Measurements from ENCODE around the gene TPR. TPM values are rescaled to one million over a fixed set of nuclear protein-coding genes. Genes with fewer than 3 reads are reported as not detected.

The TPR gene
- total RNA-seq, 2 experiments from 2014 or later = 130 to 131 TPM

GRCh38 chr1:186302381-186302920 is 72.6 kb downstream of the TPR start:
- CTCF ChIA-PET = interaction anchor here (0.9 to 1.1 kb wide), 2 partner anchors 12 to 15 kb away, joined by 3 read pairs; no protein-coding TSS in a partner anchor
- H3K27me3 Mint-ChIP-seq = no peaks in the 10 kb centered on the region
- peak overlapping the region; percentile 68 for H3K27ac Mint-ChIP-seq
- intact Hi-C loops (cut with micrococcal nuclease) = loop anchor here (10.0 kb wide), 2 partner anchors 148 to 988 kb away; partner anchors contain the start of gene IVNS1ABP
- peak overlapping the region; percentile 20 for H3K4me3 Mint-ChIP-seq
- H3K36me3 Mint-ChIP-seq = no peaks in the 10 kb centered on the region
- H3K9me3 Mint-ChIP-seq = no peaks in the 10 kb centered on the region
- no peak for DNase-seq
- H3K4me1 Mint-ChIP-seq (ENCODE audit: low read depth) = peaks cover 65% of the 10 kb centered on the region
- POLR2A ChIA-PET = interaction anchor here (1.2 to 1.4 kb wide), 2 partner anchors 10 to 12 kb away, joined by 4 to 5 read pairs; no protein-coding TSS in a partner anchor

- ChIA-PET POLR2A (interaction anchor here (1.2 to 1.4 kb wide), 2 partner anchors 9 to 11 kb away, joined by 4 to 5 read pairs; no protein-coding TSS in a partner anchor), CTCF (interaction anchor here (0.9 kb wide), 1 partner anchor 11 kb away, joined by 3 read pairs; no protein-coding TSS in a partner anchor)
- H3K36me3 Mint-ChIP-seq = no peaks in the 10 kb centered on the region
- no peak overlapping the region for H3K4me3 Mint-ChIP-seq
- H3K27ac Mint-ChIP-seq = peak overlapping the region; percentile 68
- intact Hi-C loops (cut with micrococcal nuclease) = loop anchor here (1.0 to 10.0 kb wide), 4 partner anchors 11 to 987 kb away; partner anchors contain the start of gene IVNS1ABP
- H3K9me3 Mint-ChIP-seq = no peaks in the 10 kb centered on the region
- peak; percentile 58 for DNase-seq
- H3K4me1 Mint-ChIP-seq (ENCODE audit: low read depth) = peaks cover 63% of the 10 kb centered on the region
- no peaks in the 10 kb centered on the region for H3K27me3 Mint-ChIP-seq
Observed at GRCh38 chr1:186301448-186301847, 73.6 kb downstream of the TPR start.

DNA sequence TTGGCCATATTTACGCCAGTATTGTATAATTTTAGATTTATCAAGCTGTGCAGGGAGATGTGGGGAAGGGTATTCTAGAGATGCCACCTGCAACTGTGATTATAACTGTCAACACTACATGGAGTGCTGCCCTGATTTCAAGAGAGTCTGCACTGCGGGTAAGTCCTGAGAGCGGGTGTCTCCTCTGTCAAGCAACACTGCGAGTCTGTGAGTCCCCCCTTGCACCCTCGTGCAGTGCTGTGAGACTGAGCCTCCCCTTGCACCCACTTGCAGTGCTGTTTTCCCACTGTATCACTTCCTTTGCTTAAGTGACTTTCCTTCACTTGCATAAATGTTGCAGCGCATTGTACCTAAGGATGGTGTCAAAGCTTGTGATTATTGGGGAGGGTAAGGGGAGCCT is 75.0 kb downstream of the TPR start:
- ChIA-PET POLR2A (interaction anchor here (0.7 to 0.8 kb wide), 2 partner anchors 17 to 122 kb away, joined by 3 read pairs; no protein-coding TSS in a partner anchor), CTCF (no interaction called here)
- intact Hi-C loops (cut with micrococcal nuclease) = loop anchor here (10.0 kb wide), 2 partner anchors 145 to 985 kb away; partner anchors contain the start of gene IVNS1ABP
- Mint-ChIP-seq H3K27ac (peak overlapping the region; percentile 60), H3K36me3 (no peaks in the 10 kb centered on the region), H3K9me3 (no peaks in the 10 kb centered on the region), H3K27me3 (no peaks in the 10 kb centered on the region), H3K4me3 (no peak overlapping the region), H3K4me1 (ENCODE audit: low read depth) (peaks cover 56% of the 10 kb centered on the region)
- DNase-seq = no peak

- POLR2A ChIA-PET = interaction anchor here (0.7 to 1.0 kb wide), 3 partner anchors 10 to 122 kb away, joined by 3 to 5 read pairs (median 3); no protein-coding TSS in a partner anchor
- Mint-ChIP-seq H3K27ac (peak overlapping the region; percentile 60), H3K4me3 (no peak overlapping the region), H3K4me1 (ENCODE audit: low read depth) (peaks cover 51% of the 10 kb centered on the region), H3K9me3 (no peaks in the 10 kb centered on the region), H3K36me3 (no peaks in the 10 kb centered on the region), H3K27me3 (no peaks in the 10 kb centered on the region)
- CTCF ChIA-PET = no interaction called here
- intact Hi-C loops (cut with micrococcal nuclease) = no loop called here
- no peak for DNase-seq
Observed at GRCh38 chr1:186299570-186299969, 75.5 kb downstream of the TPR start.

DNA sequence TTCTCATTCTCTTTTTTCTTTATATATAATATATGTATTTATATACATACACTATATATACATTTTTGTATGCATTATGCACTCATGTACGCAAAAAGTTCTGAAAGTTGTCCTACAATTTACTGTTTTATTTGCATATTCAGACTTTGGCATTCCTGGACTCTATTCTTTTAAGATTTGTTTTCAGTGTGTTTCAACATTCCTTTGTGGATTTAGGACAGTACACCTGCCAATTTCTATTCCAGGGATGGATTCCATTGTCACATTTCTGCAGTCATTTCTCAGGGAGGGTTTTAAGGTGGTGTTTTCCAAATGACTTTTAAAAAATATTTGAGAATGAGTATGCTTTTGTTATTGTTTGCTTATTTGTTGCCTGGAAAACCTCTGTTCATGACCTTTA is 76.2 kb downstream of the TPR start:
- Mint-ChIP-seq H3K27me3 (no peaks in the 10 kb centered on the region), H3K27ac (no peak overlapping the region), H3K36me3 (no peaks in the 10 kb centered on the region), H3K4me1 (ENCODE audit: low read depth) (peaks cover 47% of the 10 kb centered on the region), H3K4me3 (no peak overlapping the region), H3K9me3 (no peaks in the 10 kb centered on the region)
- no peak for DNase-seq
- CTCF ChIA-PET = no interaction called here
- POLR2A ChIA-PET = interaction anchor here (1.0 kb wide), 1 partner anchor 9 kb away, joined by 5 read pairs; no protein-coding TSS in a partner anchor
- intact Hi-C loops (cut with micrococcal nuclease) = no loop called here

- Mint-ChIP-seq H3K9me3 (no peaks in the 10 kb centered on the region), H3K4me3 (no peak overlapping the region), H3K27me3 (no peaks in the 10 kb centered on the region), H3K4me1 (ENCODE audit: low read depth) (peaks cover 45% of the 10 kb centered on the region), H3K27ac (no peak overlapping the region), H3K36me3 (no peaks in the 10 kb centered on the region)
- intact Hi-C loops (cut with micrococcal nuclease) = no loop called here
- ChIA-PET POLR2A (no interaction called here), CTCF (interaction anchor here (0.6 to 0.7 kb wide), 3 partner anchors 13 to 1002 kb away, joined by 3 to 7 read pairs (median 3); no protein-coding TSS in a partner anchor)
- no peak for DNase-seq
Observed at GRCh38 chr1:186297439-186298045, 77.5 kb downstream of the TPR start.

GRCh38 chr1:186295980-186296379 is 79.1 kb downstream of the TPR start, which contains the start of gene PRG4:
Gene PRG4, plus strand, starts transcription at chr1:186296279.
- intact Hi-C loops (cut with micrococcal nuclease) = no loop called here
- POLR2A ChIA-PET = no interaction called here
- peaks cover 42% of the 10 kb centered on the region for H3K4me1 Mint-ChIP-seq (ENCODE audit: low read depth)
- H3K27me3 Mint-ChIP-seq = no peaks in the 10 kb centered on the region
- no peak within 1 kb of the TSS for H3K4me3 Mint-ChIP-seq
- H3K27ac Mint-ChIP-seq = peak within 1 kb of the TSS; percentile 56
- H3K36me3 Mint-ChIP-seq = no peaks in the 10 kb centered on the region
- no peak for DNase-seq
- no peaks in the 10 kb centered on the region for H3K9me3 Mint-ChIP-seq
- CTCF ChIA-PET = no interaction called here

- no peak for DNase-seq
- H3K36me3 Mint-ChIP-seq = peaks cover 5% of the 10 kb centered on the region
- H3K27ac Mint-ChIP-seq = peak overlapping the region; percentile 49
- ChIA-PET CTCF (no interaction called here), POLR2A (interaction anchor here (2.0 kb wide), 1 partner anchor 9 kb away, joined by 4 read pairs; no protein-coding TSS in a partner anchor)
- H3K9me3 Mint-ChIP-seq = no peaks in the 10 kb centered on the region
- H3K27me3 Mint-ChIP-seq = peaks cover 2% of the 10 kb centered on the region
- no peak overlapping the region for H3K4me3 Mint-ChIP-seq
- intact Hi-C loops (cut with micrococcal nuclease) = loop anchor here (5.0 kb wide), 2 partner anchors 149 to 444 kb away; no protein-coding TSS in a partner anchor
- peaks cover 58% of the 10 kb centered on the region for H3K4me1 Mint-ChIP-seq (ENCODE audit: low read depth)
Observed at GRCh38 chr1:186292875-186293274, 82.2 kb downstream of the TPR start.

DNA sequence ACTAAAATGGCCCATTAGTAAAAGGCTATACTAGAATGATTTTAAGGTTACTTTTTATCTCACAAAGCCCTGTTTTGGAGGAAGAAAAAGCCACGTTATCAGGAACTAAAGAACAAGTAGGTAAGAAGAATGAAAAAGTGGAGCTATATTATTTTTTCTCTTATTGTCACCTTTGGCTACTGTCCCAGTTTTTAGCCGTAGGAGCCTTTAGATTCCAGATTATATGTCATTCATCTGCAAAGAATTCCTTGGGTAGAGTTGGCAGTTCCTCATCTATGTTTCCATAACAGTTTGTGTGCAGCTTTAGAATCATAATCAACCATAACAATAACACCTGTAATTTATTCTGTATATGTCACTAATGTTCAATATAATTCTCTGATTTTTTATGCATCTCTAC is 83.8 kb downstream of the TPR start:
- Mint-ChIP-seq H3K27me3 (peaks cover 2% of the 10 kb centered on the region), H3K4me1 (ENCODE audit: low read depth) (peaks cover 70% of the 10 kb centered on the region), H3K4me3 (no peak overlapping the region), H3K9me3 (no peaks in the 10 kb centered on the region), H3K36me3 (peaks cover 5% of the 10 kb centered on the region), H3K27ac (peak overlapping the region; percentile 92)
- ChIA-PET CTCF (interaction anchor here (2.8 kb wide), 1 partner anchor 13 kb away, joined by 16 read pairs; no protein-coding TSS in a partner anchor), POLR2A (interaction anchor here (2.0 to 2.1 kb wide), 2 partner anchors 8 to 11 kb away, joined by 4 to 5 read pairs; no protein-coding TSS in a partner anchor)
- intact Hi-C loops (cut with micrococcal nuclease) = loop anchor here (2.0 to 5.0 kb wide), 3 partner anchors 18 to 446 kb away; no protein-coding TSS in a partner anchor
- no peak for DNase-seq

DNA sequence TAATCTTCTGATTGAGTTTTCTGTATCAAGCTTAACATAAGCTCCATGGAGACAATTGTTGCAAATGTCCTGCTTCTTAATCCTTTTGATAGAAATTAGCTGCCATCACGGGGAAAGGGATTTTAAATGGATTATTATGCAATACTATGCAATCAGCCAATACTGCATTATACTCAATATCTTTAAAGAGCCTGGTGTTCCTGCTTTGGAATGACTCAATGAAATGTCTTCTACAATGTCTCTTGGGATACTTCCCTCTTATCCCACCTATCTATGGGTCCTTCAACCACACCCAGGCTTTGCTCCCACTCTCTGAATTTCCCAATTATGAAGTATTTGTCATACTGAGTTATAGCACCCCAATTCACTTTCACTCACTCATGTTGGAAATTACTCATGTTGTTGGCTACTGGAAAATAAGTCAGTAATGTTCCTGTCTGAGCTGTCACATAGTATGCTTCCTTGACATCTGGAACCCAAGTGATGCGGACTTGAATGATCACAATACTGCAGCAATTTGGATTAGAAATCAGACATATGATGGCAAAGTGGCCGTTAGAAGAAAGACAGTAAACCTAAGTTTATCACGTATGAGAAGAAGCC is 85.0 kb downstream of the TPR start:
- H3K27ac Mint-ChIP-seq = peak overlapping the region; percentile 92
- peak overlapping the region; percentile 24 for H3K4me3 Mint-ChIP-seq
- no peaks in the 10 kb centered on the region for H3K9me3 Mint-ChIP-seq
- peaks cover 2% of the 10 kb centered on the region for H3K27me3 Mint-ChIP-seq
- CTCF ChIA-PET = interaction anchor here (0.6 to 2.8 kb wide), 3 partner anchors 12 to 15 kb away, joined by 3 to 16 read pairs (median 3); no protein-coding TSS in a partner anchor
- H3K36me3 Mint-ChIP-seq = peaks cover 5% of the 10 kb centered on the region
- intact Hi-C loops (cut with micrococcal nuclease) = loop anchor here (1.0 to 5.0 kb wide), 5 partner anchors 11 to 447 kb away; no protein-coding TSS in a partner anchor
- H3K4me1 Mint-ChIP-seq (ENCODE audit: low read depth) = peaks cover 65% of the 10 kb centered on the region
- POLR2A ChIA-PET = interaction anchor here (0.6 to 2.1 kb wide), 3 partner anchors 9 to 1335 kb away, joined by 3 to 5 read pairs (median 5); no protein-coding TSS in a partner anchor
- DNase-seq = no peak

DNA sequence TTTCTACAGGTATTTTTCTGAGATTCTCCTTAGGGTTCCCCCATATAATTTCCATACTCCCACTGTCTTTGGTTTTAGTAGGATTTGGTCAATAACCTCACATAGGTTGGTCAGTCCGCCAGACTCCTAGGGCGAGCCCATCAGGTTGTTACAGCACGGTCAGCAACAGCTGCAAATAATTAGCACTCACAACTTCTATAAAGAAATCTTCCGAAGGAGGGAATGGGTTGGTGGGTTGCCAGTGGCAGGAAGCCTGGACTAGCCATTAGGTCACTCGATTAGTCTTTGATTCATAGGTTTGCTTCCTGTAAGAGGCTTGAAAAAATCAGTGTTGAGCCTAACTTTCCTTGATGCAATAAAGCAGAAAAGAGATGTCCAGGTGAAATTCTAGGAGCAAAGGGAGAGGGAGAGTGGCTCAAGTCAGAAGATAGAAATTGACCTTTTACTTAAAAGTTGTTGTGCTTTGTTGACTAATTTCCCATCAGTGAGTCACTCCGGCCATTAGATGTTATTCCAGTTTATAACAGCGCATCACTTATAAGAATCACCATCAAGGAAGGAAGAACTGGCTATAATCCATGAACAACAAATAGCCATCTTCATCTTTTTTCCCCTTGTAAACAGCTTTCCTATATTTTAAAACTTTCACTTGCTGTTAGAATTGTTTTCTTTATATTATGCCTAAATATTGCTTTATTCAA is 88.3 kb downstream of the TPR start:
- peaks cover 2% of the 10 kb centered on the region for H3K27me3 Mint-ChIP-seq
- DNase-seq = no peak
- H3K36me3 Mint-ChIP-seq = peaks cover 5% of the 10 kb centered on the region
- H3K4me1 Mint-ChIP-seq (ENCODE audit: low read depth) = peaks cover 68% of the 10 kb centered on the region
- ChIA-PET CTCF (interaction anchor here (1.1 kb wide), 1 partner anchor 19 kb away, joined by 3 read pairs; no protein-coding TSS in a partner anchor), POLR2A (no interaction called here)
- no peak overlapping the region for H3K27ac Mint-ChIP-seq
- no peaks in the 10 kb centered on the region for H3K9me3 Mint-ChIP-seq
- intact Hi-C loops (cut with micrococcal nuclease) = no loop called here
- no peak overlapping the region for H3K4me3 Mint-ChIP-seq
